ENCODE measurements around the gene TRUB2.

GRCh38 chr9:128257907-128258306 lies 64.3 kb downstream of the TRUB2 start:
- TF ChIP-seq POLR2A (IDR thresholded peaks at IDR 0.05) (no peak), CTCF (IDR thresholded peaks at IDR 0.05) (no peak), POLR2AphosphoS5 (IDR thresholded peaks at IDR 0.05) (no peak)
